Measurements from ENCODE around the gene SFT2D1. TPM values are rescaled to one million over a fixed set of nuclear protein-coding genes. Genes with fewer than 3 reads are reported as not detected.

SFT2D1 gene
- total RNA-seq: 8.3 and 11.8 TPM in 2 replicates

DNA sequence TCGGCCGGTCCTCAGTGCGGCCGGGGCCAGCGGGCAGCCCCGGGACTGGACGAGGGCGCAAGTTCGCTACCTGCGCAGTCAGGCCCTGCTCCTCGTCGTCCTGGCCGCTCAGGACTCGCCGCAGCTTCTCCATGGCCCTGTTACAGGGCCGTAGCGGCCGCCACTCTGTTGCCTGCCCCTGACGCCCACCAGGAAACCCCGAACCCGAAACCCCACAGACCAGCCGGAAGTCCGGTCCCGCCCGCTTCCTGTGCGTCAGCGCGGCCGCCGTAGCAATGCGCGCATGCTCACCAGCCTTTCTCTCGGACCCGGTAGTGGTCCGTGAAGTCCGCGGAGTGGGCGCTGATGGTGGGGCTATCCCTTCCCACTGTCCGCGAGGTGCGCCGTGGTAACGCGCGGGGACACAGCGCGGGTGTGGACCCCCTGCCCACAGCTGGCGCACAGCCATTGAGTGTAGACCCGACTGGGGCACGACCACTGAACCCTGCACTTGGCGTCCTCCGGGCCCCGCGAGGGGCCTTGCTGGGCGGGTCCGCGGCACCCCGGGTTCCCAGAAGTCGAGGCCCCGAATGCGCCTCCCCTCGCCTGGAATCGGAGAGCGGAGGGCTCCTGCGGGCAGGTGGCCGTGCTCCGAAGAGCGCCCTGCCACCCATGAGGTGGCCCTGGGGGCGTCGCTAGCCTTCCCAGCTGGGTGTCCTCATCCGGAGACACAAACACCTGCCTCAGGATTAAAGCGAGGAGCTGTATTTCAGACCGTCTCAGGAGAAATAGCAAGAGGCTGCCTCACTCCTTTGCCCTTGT, at the start of gene SFT2D1:
Gene SFT2D1, minus strand, starts transcription at position 197 of the 801 bp plus-strand sequence. Its CDS starts 64 bp downstream, at position 133.

DNA sequence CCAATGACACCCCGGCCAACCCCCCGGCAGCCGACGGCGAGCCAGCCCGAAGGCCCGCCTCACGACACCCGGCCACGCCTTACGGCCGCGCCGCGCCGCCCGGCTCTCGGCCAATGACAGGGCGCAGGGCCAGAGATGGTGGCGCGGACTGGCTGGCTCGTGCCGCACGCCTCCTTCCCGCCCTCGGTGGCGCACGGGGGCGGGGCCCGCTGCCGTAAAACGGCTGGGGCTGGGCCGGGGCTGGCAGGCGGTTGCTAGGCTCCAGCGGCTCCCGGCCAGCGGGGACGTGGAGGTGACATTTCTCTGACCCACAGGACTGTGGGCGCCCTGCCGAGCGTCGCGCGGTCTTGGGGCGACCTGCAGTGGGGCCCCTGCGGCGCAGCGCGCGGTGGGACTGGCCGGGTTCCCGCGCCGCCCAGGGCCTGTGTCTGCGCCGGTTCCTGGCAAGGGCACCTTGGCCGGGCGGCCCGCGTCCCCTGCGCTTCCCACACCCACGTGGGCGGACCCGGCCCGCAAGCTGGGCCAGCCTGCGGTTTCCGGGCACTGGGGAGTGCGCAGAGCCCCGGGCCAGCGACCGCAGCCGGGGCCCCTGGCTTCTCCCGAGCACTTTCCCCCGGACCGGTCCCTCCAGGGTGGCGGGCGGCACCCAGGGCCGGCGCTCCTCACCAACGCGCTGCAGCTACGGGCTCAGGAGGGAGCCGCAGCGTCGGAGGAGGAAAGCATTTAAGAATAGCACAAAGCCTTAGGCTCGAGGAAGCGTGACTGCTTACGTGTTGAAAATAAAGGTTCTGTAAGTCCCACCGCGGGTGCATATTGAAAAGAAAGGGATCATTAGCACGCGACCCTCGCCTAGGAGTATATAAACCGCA, 40.8 kb upstream of the SFT2D1 start, which contains the start of gene MPC1:
Gene MPC1, minus strand, starts transcription at position 8 of the 869 bp plus-strand sequence. CDS start 64 bp downstream, outside the sequence.

DNA sequence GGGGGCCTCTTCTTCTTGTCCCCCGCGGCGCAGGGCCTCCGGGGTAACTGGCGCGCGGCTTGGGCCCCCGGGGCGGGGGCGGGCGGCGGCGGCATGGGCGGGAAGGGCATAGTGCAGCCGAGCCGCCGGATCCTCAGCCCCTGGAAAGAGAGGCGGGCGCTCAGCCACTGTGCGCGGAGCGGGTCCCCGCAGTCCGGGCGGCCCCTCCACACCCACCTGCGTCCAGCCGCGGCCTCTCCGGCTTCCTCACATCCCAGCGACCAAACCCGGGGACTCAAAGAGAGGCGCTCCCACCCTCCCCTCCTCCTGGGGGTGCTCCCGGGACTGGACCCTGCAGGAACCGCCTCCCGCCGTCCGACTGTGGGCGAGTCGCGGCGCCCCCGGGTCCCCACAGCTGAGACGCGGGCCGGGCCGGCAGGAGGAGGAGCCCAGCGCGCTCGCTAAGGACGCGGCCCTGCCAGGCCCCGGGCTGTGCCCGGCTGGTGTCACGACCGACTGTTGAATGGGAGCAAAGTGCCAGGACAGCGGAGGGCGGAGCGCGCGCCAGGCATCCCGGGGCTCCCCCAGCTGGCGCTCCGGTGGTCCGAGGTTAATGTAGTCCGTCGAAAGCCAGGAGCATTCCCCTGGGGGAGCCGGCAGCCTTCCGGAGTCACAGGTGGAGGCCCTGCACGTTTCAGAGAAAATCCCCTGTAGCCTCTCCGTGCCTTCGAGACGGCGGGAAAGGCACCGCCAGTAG, 34.1 kb downstream of the SFT2D1 start, which contains the start of gene PRR18:
Gene PRR18, minus strand, starts transcription at position 360 of the 736 bp plus-strand sequence. Its CDS starts 250 bp downstream, at position 110.

Other genes with a start within 250 kb of the SFT2D1 start
- gene TBXT, start 174.7 kb downstream of the SFT2D1 start, total RNA-seq: not detected in 2 replicates
- not detected in 2 replicates for gene PRR18, start 34.2 kb downstream of the SFT2D1 start, total RNA-seq
- gene MPC1, start 40.4 kb upstream of the SFT2D1 start, total RNA-seq: 10.8 and 14.6 TPM in 2 replicates
- 4.9 and 6.2 TPM in 2 replicates for gene RAMACL, start 244.1 kb upstream of the SFT2D1 start, total RNA-seq

Data from vein endothelial cell (primary cell).